Stimulated activated CD4-positive, alpha-beta T cell treated with anti-CD3 and anti-CD28 coated beads, TNF-alpha, amount 100 ng/mL, for 48 hours (primary cell): ENCODE data around the gene PSME2.

Experiments
- DNase-seq, 3 donors: peaks; one replicate each; pipeline ENCODE4 v3.0.0-alpha.2; 2020; ENCODE audit warnings: low read depth in 3 of 3

PSME2 gene, protein sequence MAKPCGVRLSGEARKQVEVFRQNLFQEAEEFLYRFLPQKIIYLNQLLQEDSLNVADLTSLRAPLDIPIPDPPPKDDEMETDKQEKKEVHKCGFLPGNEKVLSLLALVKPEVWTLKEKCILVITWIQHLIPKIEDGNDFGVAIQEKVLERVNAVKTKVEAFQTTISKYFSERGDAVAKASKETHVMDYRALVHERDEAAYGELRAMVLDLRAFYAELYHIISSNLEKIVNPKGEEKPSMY

DNA sequence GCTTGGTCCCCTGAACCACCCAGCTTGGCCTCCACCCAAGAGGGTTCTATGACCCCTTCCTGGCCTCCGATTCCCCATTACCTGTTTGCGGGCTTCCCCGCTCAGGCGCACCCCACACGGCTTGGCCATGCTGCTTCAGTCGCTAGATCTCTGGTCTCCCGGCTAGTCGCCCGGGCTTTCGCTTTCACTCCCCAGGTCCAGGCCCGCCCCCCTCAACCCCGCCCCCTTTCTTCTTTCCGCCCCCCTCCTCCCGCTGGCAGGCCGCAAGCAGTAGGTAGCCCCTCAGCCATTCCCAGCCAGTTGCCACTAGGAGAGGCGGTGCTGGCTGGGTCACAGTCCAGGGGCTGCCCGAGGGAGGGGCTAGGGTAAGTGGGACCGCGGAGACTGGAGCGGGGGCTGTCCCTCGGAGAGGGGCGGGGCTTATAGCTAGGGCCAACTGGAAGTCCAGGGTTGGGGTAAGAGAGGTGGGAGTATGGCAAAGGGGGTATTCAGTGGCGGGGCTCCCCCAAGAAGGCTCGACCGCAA, at the start of gene PSME2:
TSS of gene PSME2 (minus strand) at position 158 of the 525 bp plus-strand sequence. CDS start at position 129, 29 bp downstream.
- peak; percentile 86 to 91 (median 89) for DNase-seq

- DNase-seq = peak; percentile 71 to 80 (median 80)
Measured at GRCh38 chr14:24195186-24196070, 49.0 kb upstream of the PSME2 start, which contains the start of gene TM9SF1. TSS of gene TM9SF1 (minus strand) at chr14:24195441. CDS start at chr14:24195019, 422 bp downstream.

DNA sequence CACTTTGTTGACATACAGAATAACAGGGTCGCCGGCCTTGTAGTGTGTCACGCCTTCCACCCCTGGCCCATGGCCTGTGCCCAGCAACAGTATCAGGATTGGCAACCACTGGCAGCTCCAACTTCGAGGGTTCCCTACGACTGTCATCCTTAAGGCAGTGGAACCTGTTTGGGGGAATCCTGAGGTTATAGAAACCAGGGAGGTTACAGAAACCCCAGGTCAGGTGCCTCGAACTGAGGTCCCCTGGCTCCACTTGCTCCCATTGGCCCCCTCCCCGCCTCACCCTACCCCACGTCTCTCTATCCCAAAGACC, 48.4 kb upstream of the PSME2 start:
- DNase-seq = no peak

GRCh38 chr14:24194186-24194872, 47.9 kb upstream of the PSME2 start:
- no peak for DNase-seq

GRCh38 chr14:24192933-24193332, 46.5 kb upstream of the PSME2 start:
- DNase-seq = no peak

DNA sequence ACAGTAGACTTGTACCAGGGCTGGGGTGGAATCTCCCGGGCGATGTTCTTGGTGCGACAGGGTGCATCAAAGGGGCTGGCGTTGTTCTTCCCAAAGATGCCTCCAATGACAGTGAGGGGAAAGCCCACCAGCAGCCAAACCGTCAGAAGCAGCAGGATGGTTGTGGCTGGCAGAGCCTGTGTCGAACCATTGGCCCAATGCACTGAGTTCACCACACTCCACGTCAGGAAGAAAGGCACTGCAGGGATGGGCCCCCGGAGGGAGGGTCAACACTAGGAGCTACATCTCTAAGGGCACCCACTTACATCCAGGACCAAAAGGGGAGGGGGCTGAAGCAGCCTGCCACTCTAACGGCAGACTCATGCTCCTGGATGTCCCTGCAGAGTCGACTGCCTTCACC, 44.0 kb upstream of the PSME2 start:
- no peak for DNase-seq

- no peak for DNase-seq
Measured at GRCh38 chr14:24189460-24189859, 43.0 kb upstream of the PSME2 start.

DNA sequence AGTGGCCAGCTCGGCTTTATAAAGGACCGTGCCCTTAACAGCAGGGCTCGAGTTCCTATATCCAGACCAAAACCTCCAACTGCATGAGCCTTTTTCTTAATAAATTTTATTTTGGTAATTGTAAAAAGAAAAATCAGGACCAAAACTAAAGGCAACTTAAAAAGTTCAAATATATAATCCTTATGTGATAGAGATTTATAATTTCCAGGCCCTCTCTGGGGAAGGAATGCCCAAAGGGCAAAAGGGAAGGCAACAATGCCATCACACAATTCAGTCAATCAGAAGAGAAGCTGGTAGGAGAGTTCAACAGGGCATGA, 42.6 kb upstream of the PSME2 start:
- DNase-seq = no peak

- peak; percentile 91 to 93 (median 93) for DNase-seq
Measured at GRCh38 chr14:24188251-24189058, 42.0 kb upstream of the PSME2 start, which contains the start of gene IPO4. TSS of gene IPO4 (minus strand) at chr14:24188816. CDS start at chr14:24188787, 29 bp downstream.

DNA sequence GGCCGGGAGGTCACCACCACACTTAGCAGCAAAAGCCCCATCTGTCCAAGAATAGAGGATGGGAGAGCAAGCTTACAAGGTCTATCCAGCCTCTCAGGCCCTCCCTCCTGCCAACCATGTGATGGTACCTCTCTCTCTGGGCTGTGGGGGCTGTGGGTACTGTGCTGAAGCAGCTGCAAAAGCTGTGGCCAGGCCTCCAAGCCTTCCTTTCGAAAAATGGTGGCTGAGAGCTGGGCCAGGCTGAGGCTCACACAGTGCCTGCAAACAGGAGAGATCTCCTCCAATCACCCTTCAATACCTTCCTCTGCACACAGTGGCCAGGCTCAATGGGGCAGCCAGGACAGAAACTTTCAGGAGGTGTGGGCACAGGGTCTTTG, 41.1 kb upstream of the PSME2 start:
- DNase-seq = no peak

- no peak for DNase-seq
Measured at GRCh38 chr14:24186831-24187538, 40.6 kb upstream of the PSME2 start.

DNA sequence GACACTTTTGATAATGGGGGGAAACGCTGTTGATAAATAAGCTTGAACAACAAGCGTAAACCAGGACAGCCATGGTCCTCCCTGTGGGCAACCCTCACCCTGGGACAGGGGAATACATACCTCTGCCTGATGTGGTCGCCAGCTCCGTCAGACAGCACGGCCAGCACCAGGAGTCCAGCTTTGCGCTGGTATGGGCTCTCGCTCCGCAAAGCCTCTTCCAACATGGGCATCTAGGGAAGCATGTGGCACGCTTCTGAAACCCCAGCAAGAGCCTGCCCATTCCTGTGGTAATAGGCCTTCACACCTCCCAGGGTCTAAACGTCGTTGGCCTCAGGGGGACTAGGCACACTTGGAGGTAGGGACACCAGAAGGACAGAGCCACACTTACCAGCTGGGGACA, 39.3 kb upstream of the PSME2 start:
- DNase-seq = no peak

- DNase-seq = no peak
Measured at GRCh38 chr14:24185026-24185425, 38.6 kb upstream of the PSME2 start.

DNA sequence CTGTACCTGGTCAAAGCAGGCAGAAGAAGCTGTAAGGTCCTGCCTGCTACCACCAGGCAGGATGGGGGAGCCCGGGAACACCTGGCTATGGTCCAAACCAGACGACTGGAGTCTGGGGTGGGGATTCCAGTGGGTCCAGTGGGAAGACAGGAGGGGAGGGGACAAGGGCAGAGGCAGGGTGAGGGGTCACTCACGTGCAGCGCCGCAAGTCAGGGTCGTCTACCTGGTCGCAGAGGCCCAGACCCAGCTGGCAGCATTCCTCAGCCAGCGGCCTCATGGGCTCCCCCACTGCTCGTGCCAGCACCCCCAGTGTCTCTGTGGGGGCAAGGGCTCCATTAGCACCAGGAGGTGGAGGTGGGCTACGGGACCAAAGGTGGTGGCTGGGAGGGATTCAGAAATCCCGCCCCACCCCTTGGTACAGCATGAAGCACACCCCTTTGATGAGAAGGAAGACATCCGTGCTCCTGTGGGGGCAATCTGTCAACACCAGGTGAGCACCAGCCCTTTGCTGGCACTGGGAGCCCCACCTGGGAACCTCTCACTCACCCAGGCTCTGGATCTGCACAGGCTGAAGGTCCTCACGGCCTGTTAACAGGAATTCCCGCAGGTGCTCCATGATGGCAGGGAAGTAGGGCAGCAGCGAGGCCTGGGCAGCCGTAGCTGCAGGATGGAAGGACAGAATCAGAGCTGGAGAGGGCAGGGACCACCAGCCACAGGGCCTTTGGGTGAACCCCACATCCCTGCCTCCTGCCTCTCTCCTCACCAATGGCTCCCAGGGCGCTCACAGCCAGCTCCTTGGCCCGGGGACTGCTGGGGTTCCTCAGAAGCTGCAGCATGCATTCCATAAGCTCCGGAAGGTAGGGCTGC, 37.9 kb upstream of the PSME2 start:
- DNase-seq = no peak

GRCh38 chr14:24183014-24183481, 36.6 kb upstream of the PSME2 start:
- no peak for DNase-seq

DNA sequence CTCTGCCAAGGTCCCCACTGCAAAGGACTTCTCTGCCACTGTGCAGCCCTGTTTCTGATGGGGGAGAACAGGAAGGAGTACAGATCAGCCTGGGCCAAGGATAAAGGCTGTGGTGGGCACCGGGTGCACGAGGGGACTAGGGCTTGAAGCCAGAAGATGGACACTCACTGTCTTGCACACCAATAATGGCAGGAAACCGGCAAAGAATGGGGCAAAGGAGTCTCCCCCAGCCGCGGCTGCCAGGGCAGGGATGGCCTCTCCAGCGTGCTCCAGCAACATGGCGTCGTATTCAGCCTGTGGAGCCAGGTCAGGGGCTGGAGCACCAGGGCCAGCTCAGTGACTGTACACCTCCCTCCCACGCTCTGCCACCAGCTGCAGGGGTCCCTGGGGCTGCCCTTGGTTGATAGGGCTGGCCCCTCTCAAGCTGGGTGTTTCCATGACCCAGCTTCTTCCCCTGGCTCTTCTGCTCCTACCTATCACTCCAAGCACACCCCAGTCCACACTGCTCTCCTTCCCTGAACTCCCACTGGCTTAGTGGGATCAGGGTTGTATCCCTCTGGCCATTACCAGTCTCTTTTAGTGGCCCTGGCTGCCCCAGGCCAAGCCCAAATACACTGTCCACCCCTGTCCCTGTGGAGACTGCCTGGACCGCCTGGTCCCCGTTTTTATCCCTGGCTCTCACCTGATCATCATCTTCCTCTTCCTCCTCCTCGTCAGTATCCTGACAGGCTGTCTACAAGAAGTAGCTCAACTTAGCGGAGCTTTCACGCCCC, 35.9 kb upstream of the PSME2 start:
- no peak for DNase-seq

- DNase-seq = no peak
Measured at GRCh38 chr14:24181371-24182077, 35.1 kb upstream of the PSME2 start.
